Activated CD4-positive, alpha-beta T cell treated with anti-CD3 and anti-CD28 coated beads, Interleukin-2, amount 10 ng/mL, durations not matched to agents 7 days and 5 days (primary cell): ENCODE results near the gene HOXD13. TPM values are rescaled to one million over a fixed set of nuclear protein-coding genes. Genes with fewer than 3 reads are reported as not detected.

Source experiments
- CTCF ChIA-PET: fragments of 350-600 bp; sonication (Branson Sonifier 250); formaldehyde crosslinking; loops from one replicate; lab custom pipeline; 2021; ENCODE audit warnings: antibody characterized with exemption; lab: Charles Lee
- POLR2A ChIA-PET: fragments of 350-600 bp; sonication (Branson Sonifier 250); formaldehyde crosslinking; loops from one replicate; lab custom pipeline; 2021; ENCODE audit warnings: antibody characterized with exemption; lab: Charles Lee
- DNase-seq: peaks from one replicate; pipeline ENCODE4 v3.0.0-alpha.2; 2020
- H3K27ac Mint-ChIP-seq: one replicate; pipeline ENCODE4 v1.8.0; 2021; ENCODE audit warnings: mild to moderate bottlenecking, moderate library complexity, mixed read lengths
- H3K27me3 Mint-ChIP-seq: one replicate; pipeline ENCODE4 v1.8.0; 2021; ENCODE audit warnings: mixed read lengths
- H3K36me3 Mint-ChIP-seq: one replicate; pipeline ENCODE4 v1.8.0; 2021; ENCODE audit warnings: low read depth, mixed read lengths
- H3K4me1 Mint-ChIP-seq: one replicate; pipeline ENCODE4 v1.8.0; 2021; ENCODE audit warnings: mixed read lengths
- H3K4me3 Mint-ChIP-seq: one replicate; pipeline ENCODE4 v1.8.0; 2021; ENCODE audit warnings: mild to moderate bottlenecking, moderate library complexity, mixed read lengths
- H3K9me3 Mint-ChIP-seq: one replicate; pipeline ENCODE4 v1.8.0; 2021; ENCODE audit warnings: mixed read lengths
- total RNA-seq, 2 experiments: library from RNA; stranded (reverse); gene quantifications; one replicate each; pipeline ENCODE4 v1.2.3, GENCODE V29; 2021

HOXD13 gene
- total RNA-seq, 2 experiments from 2014 or later, result not detected

GRCh38 chr2:176082824-176083751, 9.4 kb upstream of the HOXD13 start:
- Mint-ChIP-seq H3K4me1 (peaks cover 10% of the 10 kb centered on the region), H3K27ac (peak overlapping the region; percentile 78), H3K9me3 (peaks cover 5% of the 10 kb centered on the region), H3K4me3 (peak overlapping the region; percentile 58), H3K36me3 (peaks cover 6% of the 10 kb centered on the region), H3K27me3 (peaks cover 89% of the 10 kb centered on the region)
- POLR2A ChIA-PET, result no interaction called here
- no peak for DNase-seq
- CTCF ChIA-PET, result interaction anchor here (0.8 to 1.9 kb wide), 4 partner anchors 11 to 49 kb away, joined by 3 to 6 read pairs (median 3); no protein-coding TSS in a partner anchor

GRCh38 chr2:176083796-176084261, 8.7 kb upstream of the HOXD13 start, which contains the start of gene EVX2:
EVX2 (minus strand) TSS chr2:176083962; CDS start chr2:176083776, 186 bp downstream.
- Mint-ChIP-seq H3K27ac (peak within 1 kb of the TSS; percentile 78), H3K4me1 (peaks cover 14% of the 10 kb centered on the region), H3K9me3 (peaks cover 5% of the 10 kb centered on the region), H3K27me3 (peaks cover 90% of the 10 kb centered on the region), H3K4me3 (peak within 1 kb of the TSS; percentile 58), H3K36me3 (peaks cover 6% of the 10 kb centered on the region)
- DNase-seq, result no peak
- POLR2A ChIA-PET, result no interaction called here
- CTCF ChIA-PET, result interaction anchor here (1.0 kb wide), 1 partner anchor 11 kb away, joined by 3 read pairs; no protein-coding TSS in a partner anchor

GRCh38 chr2:176084611-176085119, 7.9 kb upstream of the HOXD13 start:
- peak overlapping the region; percentile 47 for H3K4me3 Mint-ChIP-seq

GRCh38 chr2:176085120-176085788, 7.3 kb upstream of the HOXD13 start:
- ChIA-PET POLR2A (no interaction called here), CTCF (interaction anchor here (1.2 to 1.6 kb wide), 3 partner anchors 12 to 48 kb away, joined by 3 to 7 read pairs (median 5); partner anchors contain the start of gene HOXD10)
- Mint-ChIP-seq H3K27me3 (peaks cover 94% of the 10 kb centered on the region), H3K27ac (peak overlapping the region; percentile 50), H3K4me3 (peak overlapping the region; percentile 47), H3K36me3 (peaks cover 3% of the 10 kb centered on the region), H3K4me1 (peaks cover 7% of the 10 kb centered on the region), H3K9me3 (no peaks in the 10 kb centered on the region)
- DNase-seq, result no peak

More at GRCh38 chr2:176084611-176085119, 7.9 kb upstream of the HOXD13 start:
- ChIA-PET CTCF (interaction anchor here (1.5 to 1.6 kb wide), 2 partner anchors 12 to 48 kb away, joined by 5 to 7 read pairs; no protein-coding TSS in a partner anchor), POLR2A (no interaction called here)
- H3K27me3 Mint-ChIP-seq, result peaks cover 90% of the 10 kb centered on the region
- no peak for DNase-seq
- no peaks in the 10 kb centered on the region for H3K9me3 Mint-ChIP-seq
- H3K4me1 Mint-ChIP-seq, result peaks cover 7% of the 10 kb centered on the region
- peaks cover 3% of the 10 kb centered on the region for H3K36me3 Mint-ChIP-seq
- H3K27ac Mint-ChIP-seq, result peak overlapping the region; percentile 78

- DNase-seq, result no peak
- POLR2A ChIA-PET, result no interaction called here
- no peak overlapping the region for H3K4me3 Mint-ChIP-seq
- peaks cover 95% of the 10 kb centered on the region for H3K27me3 Mint-ChIP-seq
- H3K27ac Mint-ChIP-seq, result peak overlapping the region; percentile 48
- H3K9me3 Mint-ChIP-seq, result no peaks in the 10 kb centered on the region
- CTCF ChIA-PET, result interaction anchor here (1.2 to 1.6 kb wide), 3 partner anchors 11 to 47 kb away, joined by 3 to 7 read pairs (median 5); partner anchors contain the start of gene HOXD10
- peaks cover 3% of the 10 kb centered on the region for H3K36me3 Mint-ChIP-seq
- H3K4me1 Mint-ChIP-seq, result peaks cover 6% of the 10 kb centered on the region
These were observed 6.4 kb upstream of the HOXD13 start for GRCh38 chr2:176085861-176086771.

GRCh38 chr2:176087330-176088047, 5.0 kb upstream of the HOXD13 start:
- H3K4me1 Mint-ChIP-seq, result peaks cover 4% of the 10 kb centered on the region
- no peaks in the 10 kb centered on the region for H3K9me3 Mint-ChIP-seq
- peaks cover 95% of the 10 kb centered on the region for H3K27me3 Mint-ChIP-seq
- ChIA-PET CTCF (interaction anchor here (1.6 kb wide), 1 partner anchor 10 kb away, joined by 6 read pairs; no protein-coding TSS in a partner anchor), POLR2A (no interaction called here)
- H3K36me3 Mint-ChIP-seq, result peaks cover 3% of the 10 kb centered on the region
- no peak for DNase-seq
- H3K27ac Mint-ChIP-seq, result no peak overlapping the region
- no peak overlapping the region for H3K4me3 Mint-ChIP-seq

GRCh38 chr2:176088048-176088936, 4.2 kb upstream of the HOXD13 start:
- no peak for DNase-seq
- POLR2A ChIA-PET, result no interaction called here
- Mint-ChIP-seq H3K36me3 (peaks cover 3% of the 10 kb centered on the region), H3K27me3 (peaks cover 89% of the 10 kb centered on the region), H3K4me3 (no peak overlapping the region), H3K9me3 (no peaks in the 10 kb centered on the region), H3K27ac (no peak overlapping the region), H3K4me1 (peaks cover 4% of the 10 kb centered on the region)
- CTCF ChIA-PET, result interaction anchor here (1.6 kb wide), 1 partner anchor 10 kb away, joined by 6 read pairs; no protein-coding TSS in a partner anchor

- peaks cover 4% of the 10 kb centered on the region for H3K4me1 Mint-ChIP-seq
- no peak overlapping the region for H3K4me3 Mint-ChIP-seq
- H3K27me3 Mint-ChIP-seq, result peaks cover 89% of the 10 kb centered on the region
- CTCF ChIA-PET, result interaction anchor here (1.6 kb wide), 1 partner anchor 9 kb away, joined by 6 read pairs; no protein-coding TSS in a partner anchor
- peaks cover 6% of the 10 kb centered on the region for H3K36me3 Mint-ChIP-seq
- no peak overlapping the region for H3K27ac Mint-ChIP-seq
- no peaks in the 10 kb centered on the region for H3K9me3 Mint-ChIP-seq
- POLR2A ChIA-PET, result no interaction called here
- no peak for DNase-seq
These were observed 3.3 kb upstream of the HOXD13 start for GRCh38 chr2:176088937-176089842.

- DNase-seq, result no peak
- no peaks in the 10 kb centered on the region for H3K9me3 Mint-ChIP-seq
- no peak overlapping the region for H3K4me3 Mint-ChIP-seq
- peaks cover 6% of the 10 kb centered on the region for H3K36me3 Mint-ChIP-seq
- CTCF ChIA-PET, result interaction anchor here (1.2 kb wide), 1 partner anchor 37 kb away, joined by 3 read pairs; no protein-coding TSS in a partner anchor
- POLR2A ChIA-PET, result no interaction called here
- no peak overlapping the region for H3K27ac Mint-ChIP-seq
- peaks cover 89% of the 10 kb centered on the region for H3K27me3 Mint-ChIP-seq
- H3K4me1 Mint-ChIP-seq, result peaks cover 4% of the 10 kb centered on the region
These were observed 2.6 kb upstream of the HOXD13 start for GRCh38 chr2:176089843-176090395.
